Mesendoderm (in vitro differentiated cells): ENCODE results near the gene CD300LB.

Source experiments
- DNase-seq: peaks from one replicate; pipeline ENCODE4 v3.0.0; 2013
- H2AK5ac ChIP-seq: 2 replicates; pipeline ENCODE4 v1.6.1; 2013; ENCODE audit warnings: low read length, inconsistent platforms
- H2BK120ac ChIP-seq: 2 replicates; pipeline ENCODE4 v1.6.1; 2013; ENCODE audit warnings: low read depth, mild to moderate bottlenecking, low read length, moderate library complexity, mixed read lengths
- H2BK15ac ChIP-seq: replicated peaks from 2 replicates; pipeline ENCODE4 v1.6.1; 2013; ENCODE audit warnings: low read depth, mild to moderate bottlenecking, moderate library complexity
- H2BK5ac ChIP-seq: 2 replicates; pipeline ENCODE4 v1.6.1; 2013; ENCODE audit warnings: low read length, inconsistent platforms
- H3K18ac ChIP-seq: 2 replicates; pipeline ENCODE4 v1.6.1; 2013; ENCODE audit warnings: mild to moderate bottlenecking, low read length, mixed read lengths
- H3K23ac ChIP-seq: one replicate; pipeline ENCODE4 v1.6.1; 2013; ENCODE audit warnings: low read length
- H3K27ac ChIP-seq: 2 replicates; pipeline ENCODE4 v1.5.1; 2013; ENCODE audit warnings: low read depth, mild to moderate bottlenecking, inconsistent platforms, low read length, moderate library complexity
- H3K27me3 ChIP-seq: 2 replicates; pipeline ENCODE4 v1.6.1; 2013; ENCODE audit warnings: low read length, control low read depth, mild to moderate bottlenecking, inconsistent platforms; ENCODE audit not compliant: insufficient read depth, poor library complexity
- H3K36me3 ChIP-seq: 2 replicates; pipeline ENCODE4 v1.6.1; 2013; ENCODE audit warnings: low read length, inconsistent platforms; ENCODE audit not compliant: control insufficient read depth, insufficient read depth
- H3K4ac ChIP-seq: one replicate; pipeline ENCODE4 v1.6.1; 2013; ENCODE audit warnings: low read depth, mild to moderate bottlenecking, low read length, moderate library complexity
- H3K4me1 ChIP-seq: 2 replicates; pipeline ENCODE4 v1.6.1; 2013; ENCODE audit warnings: low read depth, low read length, inconsistent platforms; ENCODE audit not compliant: control insufficient read depth
- H3K4me2 ChIP-seq: 2 replicates; pipeline ENCODE4 v1.6.1; 2013; ENCODE audit warnings: low read length
- H3K4me3 ChIP-seq: 2 replicates; pipeline ENCODE4 v1.5.1; 2013; ENCODE audit warnings: mild to moderate bottlenecking, low read length
- H3K56ac ChIP-seq: one replicate; pipeline ENCODE4 v1.6.1; 2013; ENCODE audit warnings: low read length
- H3K79me1 ChIP-seq: 2 replicates; pipeline ENCODE4 v1.6.1; 2013; ENCODE audit warnings: low read length, inconsistent platforms
- H3K79me2 ChIP-seq: 2 replicates; pipeline ENCODE4 v1.6.1; 2013; ENCODE audit warnings: mild to moderate bottlenecking, low read length; ENCODE audit not compliant: control insufficient read depth, insufficient read depth
- H3K9ac ChIP-seq: 2 replicates; pipeline ENCODE4 v1.6.1; 2013; ENCODE audit warnings: low read length, inconsistent platforms
- H4K5ac ChIP-seq: one replicate; pipeline ENCODE4 v1.6.1; 2013; ENCODE audit warnings: low read length
- H4K8ac ChIP-seq: one replicate; pipeline ENCODE4 v1.6.1; 2013; ENCODE audit warnings: low read depth, mild to moderate bottlenecking, control low read depth, low read length, moderate library complexity
- WGBS: extraction: QIAGEN DNeasy Blood & Tissue Kit; methylation state at CpG from one replicate; pipeline ENCODE4 v1.1.7; 2013; ENCODE audit warnings: low lambda C conversion rate, missing lambda C conversion rate; ENCODE audit not compliant: insufficient coverage; ENCODE audit errors: extremely low coverage; 5-methylcytosine and 5-hydroxymethylcytosine counted together

CD300LB gene

GRCh38 chr17:74546586-74546985 lies 15.3 kb upstream of the CD300LB start:
- Histone ChIP-seq H2BK5ac (no peak overlapping the region), H3K56ac (no peak overlapping the region), H3K4me1 (no peaks in the 10 kb centered on the region), H3K79me2 (no peaks in the 10 kb centered on the region), H2BK15ac (no peak overlapping the region), H3K4me3 (no peak overlapping the region), H4K8ac (no peak overlapping the region), H3K23ac (no peak overlapping the region), H4K5ac (no peak overlapping the region), H3K4me2 (no peak overlapping the region), H3K18ac (no peak overlapping the region), H3K4ac (no peak overlapping the region), H3K79me1 (no peaks in the 10 kb centered on the region), H2AK5ac (no peak overlapping the region), H3K27ac (no peak overlapping the region), H3K27me3 (no peaks in the 10 kb centered on the region), H3K36me3 (no peaks in the 10 kb centered on the region), H3K9ac (no peak overlapping the region), H2BK120ac (no peak overlapping the region)
- WGBS, result no CpG with 5 or more reads among the region's 7 CpGs
- no peak for DNase-seq

GRCh38 chr17:74545843-74546230 lies 14.6 kb upstream of the CD300LB start, which contains the start of gene CD300C:
Gene CD300C (minus strand): TSS chr17:74546115. CDS start chr17:74545782, 333 bp downstream.
- Histone ChIP-seq H3K4me2 (no peak within 1 kb of the TSS), H3K36me3 (no peaks in the 10 kb centered on the region), H3K18ac (no peak within 1 kb of the TSS), H2AK5ac (no peak within 1 kb of the TSS), H3K4me1 (no peaks in the 10 kb centered on the region), H3K23ac (no peak within 1 kb of the TSS), H2BK15ac (no peak within 1 kb of the TSS), H3K56ac (no peak within 1 kb of the TSS), H3K79me1 (no peaks in the 10 kb centered on the region), H2BK120ac (no peak within 1 kb of the TSS), H2BK5ac (no peak within 1 kb of the TSS), H4K5ac (no peak within 1 kb of the TSS), H3K79me2 (no peaks in the 10 kb centered on the region), H3K4me3 (no peak within 1 kb of the TSS), H3K27me3 (no peaks in the 10 kb centered on the region), H4K8ac (no peak within 1 kb of the TSS), H3K4ac (no peak within 1 kb of the TSS), H3K9ac (no peak within 1 kb of the TSS), H3K27ac (no peak within 1 kb of the TSS)
- DNase-seq, result no peak
- no CpG with 5 or more reads among the region's 5 CpGs for WGBS

- Histone ChIP-seq H3K27ac (no peak overlapping the region), H3K9ac (no peak overlapping the region), H2BK5ac (no peak overlapping the region), H3K56ac (no peak overlapping the region), H3K79me2 (no peaks in the 10 kb centered on the region), H3K79me1 (no peaks in the 10 kb centered on the region), H2BK15ac (no peak overlapping the region), H3K4me3 (no peak overlapping the region), H2AK5ac (no peak overlapping the region), H2BK120ac (no peak overlapping the region), H3K18ac (no peak overlapping the region), H3K23ac (no peak overlapping the region), H4K5ac (no peak overlapping the region), H3K4ac (no peak overlapping the region), H3K4me1 (no peaks in the 10 kb centered on the region), H3K36me3 (no peaks in the 10 kb centered on the region), H3K4me2 (no peak overlapping the region), H3K27me3 (no peaks in the 10 kb centered on the region), H4K8ac (no peak overlapping the region)
- no CpG with 5 or more reads among the region's 16 CpGs for whole genome bisulfite sequencing
- DNase-seq, result no peak
These were observed 13.9 kb upstream of the CD300LB start for GRCh38 chr17:74544991-74545842.

- Histone ChIP-seq H3K36me3 (no peaks in the 10 kb centered on the region), H3K27ac (no peak overlapping the region), H3K79me1 (no peaks in the 10 kb centered on the region), H3K4me1 (no peaks in the 10 kb centered on the region), H3K18ac (no peak overlapping the region), H3K23ac (no peak overlapping the region), H3K4me2 (no peak overlapping the region), H3K4ac (no peak overlapping the region), H3K56ac (no peak overlapping the region), H2BK120ac (no peak overlapping the region), H3K4me3 (no peak overlapping the region), H2BK5ac (no peak overlapping the region), H2AK5ac (no peak overlapping the region), H3K9ac (no peak overlapping the region), H3K79me2 (no peaks in the 10 kb centered on the region), H4K5ac (no peak overlapping the region), H2BK15ac (no peak overlapping the region), H4K8ac (no peak overlapping the region), H3K27me3 (no peaks in the 10 kb centered on the region)
- no CpG with 5 or more reads among the region's 18 CpGs for WGBS
- DNase-seq, result no peak
These were observed 12.9 kb upstream of the CD300LB start for GRCh38 chr17:74543891-74544760.

GRCh38 chr17:74543406-74543805 lies 12.1 kb upstream of the CD300LB start:
- Histone ChIP-seq H3K4ac (no peak overlapping the region), H3K36me3 (no peaks in the 10 kb centered on the region), H3K23ac (no peak overlapping the region), H3K4me1 (no peaks in the 10 kb centered on the region), H3K9ac (no peak overlapping the region), H3K27me3 (no peaks in the 10 kb centered on the region), H3K4me3 (no peak overlapping the region), H2AK5ac (no peak overlapping the region), H3K18ac (no peak overlapping the region), H3K4me2 (no peak overlapping the region), H2BK5ac (no peak overlapping the region), H2BK120ac (no peak overlapping the region), H3K79me2 (no peaks in the 10 kb centered on the region), H4K8ac (no peak overlapping the region), H3K27ac (no peak overlapping the region), H4K5ac (no peak overlapping the region), H3K56ac (no peak overlapping the region), H2BK15ac (no peak overlapping the region), H3K79me1 (no peaks in the 10 kb centered on the region)
- no CpG with 5 or more reads among the region's 14 CpGs for WGBS
- DNase-seq, result peak; percentile 14
